Hematopoietic multipotent progenitor cell treated with erythropoietin and hydrocortisone succinate and interleukin-3 and kit ligand, for 8 days (in vitro differentiated cells): ENCODE measurements around the gene BTBD7.
A peak's percentile ranks its signal among the peaks of the same experiment; 100 is the strongest.
"Not testable (repeated sequence)": the region's sequence is repeated elsewhere in the genome, so short reads cannot be mapped to it uniquely, and the experiment has no call there.

Experiments used
- DNase-seq: peaks from one replicate; pipeline ENCODE4 v3.0.0-alpha.2; 2015

Gene BTBD7

DNA sequence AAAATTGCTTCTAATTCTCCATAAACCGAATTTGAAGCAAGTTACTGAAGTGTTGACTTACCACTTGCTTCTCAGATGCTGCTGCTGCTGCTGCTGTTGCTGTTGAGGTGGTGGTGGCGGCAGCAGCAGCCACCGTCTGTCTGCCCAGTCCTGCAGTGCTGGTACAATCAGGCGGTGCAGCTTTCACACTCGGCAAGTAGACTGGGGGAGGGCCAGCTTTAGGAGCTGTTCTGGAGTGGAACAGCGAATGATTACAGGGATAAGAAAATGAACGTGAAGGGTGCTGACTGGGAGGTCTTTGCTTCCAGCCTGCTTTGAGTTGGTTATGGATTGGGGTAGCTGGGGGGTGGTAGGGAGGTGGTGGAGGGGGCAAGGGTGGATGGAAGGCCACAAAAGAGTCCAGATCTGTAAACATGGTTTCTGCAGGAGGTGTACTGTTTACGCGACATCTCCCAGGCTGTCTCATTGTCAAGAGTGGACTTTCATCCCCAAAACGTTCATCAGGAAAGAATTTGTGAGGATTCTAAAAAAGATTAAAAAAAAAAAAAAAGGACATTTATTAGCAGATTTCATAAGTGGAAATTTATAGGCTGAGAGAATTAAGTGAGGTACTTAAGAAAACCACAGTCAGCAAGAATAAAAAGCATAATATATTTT is 86.9 kb downstream of the BTBD7 start:
- DNase-seq: no peak

DNA sequence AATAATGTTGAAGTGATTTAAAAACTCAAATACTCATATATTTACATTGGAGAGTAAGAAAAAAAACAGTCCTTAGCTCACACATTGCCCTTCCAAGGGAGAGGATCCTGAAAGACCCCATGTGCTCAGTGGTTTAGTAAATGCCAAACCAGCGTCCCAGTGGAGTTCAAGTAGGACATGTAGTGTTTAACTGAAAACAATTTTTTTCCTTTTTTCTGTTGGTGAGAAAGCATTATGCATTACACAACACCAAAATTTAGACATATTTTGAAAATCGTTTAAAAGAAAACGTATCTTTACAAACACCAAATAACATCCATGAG is 92.2 kb downstream of the BTBD7 start:
- DNase-seq: no peak

DNA sequence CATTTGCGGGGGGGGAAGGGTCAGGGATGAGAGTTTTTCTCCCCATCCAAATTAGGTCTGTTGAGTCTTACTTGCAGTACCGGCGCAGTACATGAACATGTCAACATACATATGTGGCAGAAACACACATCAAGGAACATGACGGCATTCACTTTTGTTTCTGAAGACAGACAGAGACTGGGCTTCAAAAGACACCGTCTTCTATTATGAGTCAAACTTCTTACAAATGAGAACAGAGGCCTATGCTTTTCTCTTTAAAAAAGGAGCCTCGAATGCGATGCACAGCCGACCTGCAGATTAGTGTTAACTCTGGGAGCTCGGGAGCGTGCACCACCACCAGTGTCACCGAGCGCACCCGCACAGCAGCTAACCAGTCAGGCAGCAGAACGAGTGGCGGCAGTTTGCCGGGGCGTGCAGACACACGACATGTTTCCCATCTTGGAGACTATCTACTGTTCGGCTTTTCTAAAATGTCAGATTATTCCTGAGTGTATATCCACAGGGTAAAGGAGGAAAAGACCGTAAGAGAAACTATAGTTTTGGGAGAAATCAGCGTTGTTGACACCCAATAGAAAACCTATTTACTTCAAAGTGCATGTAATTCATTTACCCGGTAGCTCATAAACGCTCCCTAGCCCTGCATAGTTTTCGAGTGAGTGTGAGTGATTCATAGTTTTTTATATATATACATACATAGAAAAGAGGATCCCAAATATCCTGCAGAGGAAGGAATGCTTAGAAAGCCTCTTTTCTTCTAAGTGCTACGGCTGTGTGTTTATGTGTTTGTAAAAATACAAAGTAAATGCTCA is 92.8 kb downstream of the BTBD7 start:
- DNase-seq: no peak

DNA sequence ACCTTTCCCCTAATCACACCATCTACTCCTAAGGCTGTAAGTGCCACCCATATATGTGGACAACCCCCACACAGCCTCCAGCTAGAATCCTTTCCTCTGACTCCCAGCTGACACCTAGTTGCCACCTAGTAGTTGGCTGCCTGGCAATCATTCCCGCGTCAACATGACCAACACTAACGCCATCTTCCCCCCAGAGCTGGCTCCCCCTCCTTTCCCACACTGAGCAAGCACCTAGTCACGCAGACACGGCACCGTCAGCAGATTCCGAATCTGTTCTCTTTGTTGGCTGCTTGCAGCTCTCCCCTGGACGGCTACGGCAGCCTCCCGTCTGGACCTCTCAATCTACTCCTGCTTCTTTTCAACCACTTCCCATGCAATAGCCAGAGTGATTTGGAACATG is 98.0 kb downstream of the BTBD7 start:
- no peak for DNase-seq

DNA sequence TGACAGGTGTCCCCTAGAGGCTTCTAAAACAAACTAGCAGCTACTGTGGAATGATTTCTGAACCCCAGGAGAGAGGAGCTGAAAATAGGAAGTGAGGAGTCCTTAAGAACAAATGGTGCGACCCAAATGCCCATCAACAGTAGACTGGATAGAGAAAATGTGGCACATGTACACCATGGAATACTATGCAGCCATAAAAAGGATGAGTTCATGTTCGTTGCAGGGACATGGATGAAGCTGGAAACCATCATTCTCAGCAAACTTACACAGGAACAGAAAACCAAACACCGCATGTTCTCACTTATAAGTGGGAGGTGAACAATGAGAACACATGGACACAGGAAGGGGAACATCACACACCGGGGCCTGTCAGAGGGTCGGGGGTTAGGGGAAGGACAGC is 99.8 kb downstream of the BTBD7 start:
- DNase-seq: not testable (repeated sequence)

DNA sequence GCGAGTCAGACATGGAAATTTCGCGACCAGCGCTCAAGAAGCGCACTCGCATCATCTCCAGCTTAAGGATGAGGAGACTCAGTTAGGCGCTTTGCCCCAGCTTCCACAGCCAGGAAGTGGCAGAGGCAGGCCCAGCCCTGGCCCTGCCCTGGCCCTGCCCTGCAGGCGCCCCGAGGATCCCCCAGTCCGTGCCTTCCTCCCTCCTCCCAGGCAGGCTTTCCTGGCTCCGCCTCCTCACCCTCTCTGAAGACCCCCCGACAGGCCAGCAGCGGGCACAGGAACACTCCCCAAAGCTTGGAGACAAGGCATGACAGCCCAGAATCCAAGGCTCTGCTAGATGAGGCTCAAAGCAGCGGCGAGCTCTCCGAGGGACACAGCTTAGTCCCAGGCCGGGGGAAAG is 100.7 kb downstream of the BTBD7 start:
- no peak for DNase-seq

DNA sequence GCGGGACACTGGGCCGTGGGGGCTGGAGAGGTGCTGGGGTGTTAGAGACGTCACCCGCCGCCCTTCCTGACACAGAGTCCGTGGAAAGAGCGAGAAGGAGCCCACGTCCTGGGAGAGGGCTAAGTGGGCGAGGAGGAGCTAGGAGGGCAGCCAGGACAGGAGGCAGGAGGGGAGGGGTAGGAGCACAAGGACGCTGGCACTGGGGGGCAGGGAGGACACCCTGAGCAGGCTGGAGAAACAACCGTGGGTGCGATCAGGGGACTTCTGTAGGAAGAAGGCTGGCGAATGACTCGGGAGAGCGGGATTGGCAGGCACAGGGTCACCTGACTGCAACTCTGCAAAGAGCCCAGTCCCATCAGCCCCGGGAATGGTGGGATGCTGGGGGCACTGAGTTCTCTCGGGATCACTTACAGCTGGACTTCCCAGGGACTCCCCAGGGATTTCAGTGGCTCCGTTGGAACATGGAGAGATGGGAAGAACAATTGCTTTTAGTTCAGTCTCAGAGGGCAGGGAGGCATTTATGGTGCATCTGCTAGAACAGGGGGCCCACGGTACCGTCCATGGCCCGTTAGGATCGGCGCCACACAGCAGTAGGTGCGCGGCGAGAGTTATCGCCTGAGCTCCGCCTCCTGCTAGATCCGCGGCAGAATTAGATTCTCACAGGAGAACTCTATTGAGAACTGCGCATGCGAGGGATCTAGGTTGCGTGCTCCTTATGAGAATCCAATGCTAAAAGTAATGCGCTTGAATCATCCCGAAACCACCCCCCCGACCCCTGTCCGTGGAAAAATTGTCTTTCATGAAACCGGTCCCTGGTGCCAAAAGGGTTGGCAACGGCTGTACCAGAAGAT is 101.5 kb downstream of the BTBD7 start:
- no peak for DNase-seq

DNA sequence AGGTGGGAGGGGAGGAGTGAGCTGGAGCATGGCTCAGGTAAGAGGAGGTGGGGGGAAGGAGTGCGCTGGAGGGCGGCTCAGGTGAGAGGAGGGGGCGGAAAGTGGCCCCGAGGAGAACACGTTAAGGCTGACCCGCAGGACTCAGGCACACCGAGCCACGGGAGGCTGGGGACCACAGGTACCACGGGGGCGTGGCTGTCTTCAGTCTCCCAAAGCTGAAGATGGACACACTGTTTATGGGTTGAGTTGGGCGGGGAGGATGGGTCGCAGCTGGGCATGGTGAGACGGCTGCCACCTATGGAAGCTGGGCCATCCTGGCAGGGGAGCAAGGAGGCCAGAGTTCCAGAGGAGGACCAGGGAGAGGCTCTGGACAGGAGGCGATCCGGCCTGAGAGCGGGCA is 102.3 kb downstream of the BTBD7 start:
- no peak for DNase-seq

DNA sequence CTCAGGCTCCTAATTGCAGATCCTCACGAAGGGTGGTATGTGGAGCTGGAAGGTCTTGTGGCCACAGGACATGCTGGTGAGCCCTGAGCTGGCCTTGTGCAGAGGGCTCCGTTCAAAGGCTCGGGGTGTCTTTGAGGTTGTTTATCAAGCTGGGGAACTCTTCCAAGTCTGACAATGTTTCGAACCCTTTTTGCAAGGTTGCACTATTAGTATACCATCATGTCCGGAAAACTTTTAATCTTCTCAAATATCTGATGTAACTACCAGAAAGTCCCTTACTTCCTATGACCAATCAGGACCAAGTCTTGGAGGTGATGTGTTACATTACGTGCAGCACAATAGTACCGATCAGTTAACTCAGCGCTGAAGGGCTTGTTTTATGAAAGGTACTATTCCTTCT is 104.3 kb downstream of the BTBD7 start:
- no peak for DNase-seq

DNA sequence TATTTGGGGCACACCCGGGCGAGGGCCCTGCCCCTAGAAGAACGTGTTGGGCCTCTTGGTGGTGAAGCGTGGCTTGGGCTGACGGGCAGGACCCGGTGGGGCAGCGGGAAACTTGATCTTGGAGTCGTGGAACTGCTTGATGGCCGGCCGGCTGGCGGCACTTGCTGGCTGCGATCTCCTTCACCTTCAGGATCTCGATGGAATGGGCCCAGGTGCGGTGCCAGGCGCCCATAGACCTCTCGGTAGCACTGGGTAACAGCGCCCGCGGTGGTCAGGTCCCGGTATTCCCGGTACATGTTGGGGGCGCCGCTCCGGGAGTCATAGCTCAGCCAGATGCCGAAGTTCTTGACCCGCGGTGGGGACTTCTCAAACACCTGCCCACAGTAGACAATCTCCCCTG is 109.3 kb downstream of the BTBD7 start:
- DNase-seq: no peak

DNA sequence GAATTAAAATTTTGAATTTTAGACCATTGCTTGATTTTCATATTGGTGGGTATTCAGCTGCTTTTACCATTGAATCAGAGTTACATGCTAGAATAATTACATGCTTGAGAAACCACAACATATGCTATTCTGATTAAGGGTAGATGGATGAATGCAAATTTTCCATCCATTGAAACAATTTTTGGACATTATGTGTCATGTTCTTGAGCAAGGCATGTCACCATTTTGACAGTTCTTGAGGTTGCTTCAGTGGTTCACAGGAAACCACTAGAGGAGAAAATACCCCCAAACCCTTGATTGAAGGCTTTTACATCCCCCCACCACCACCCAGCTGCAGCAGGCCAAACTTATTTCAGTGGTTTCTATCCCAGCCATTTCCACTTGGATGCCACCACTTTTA is 112.3 kb downstream of the BTBD7 start:
- no peak for DNase-seq

DNA sequence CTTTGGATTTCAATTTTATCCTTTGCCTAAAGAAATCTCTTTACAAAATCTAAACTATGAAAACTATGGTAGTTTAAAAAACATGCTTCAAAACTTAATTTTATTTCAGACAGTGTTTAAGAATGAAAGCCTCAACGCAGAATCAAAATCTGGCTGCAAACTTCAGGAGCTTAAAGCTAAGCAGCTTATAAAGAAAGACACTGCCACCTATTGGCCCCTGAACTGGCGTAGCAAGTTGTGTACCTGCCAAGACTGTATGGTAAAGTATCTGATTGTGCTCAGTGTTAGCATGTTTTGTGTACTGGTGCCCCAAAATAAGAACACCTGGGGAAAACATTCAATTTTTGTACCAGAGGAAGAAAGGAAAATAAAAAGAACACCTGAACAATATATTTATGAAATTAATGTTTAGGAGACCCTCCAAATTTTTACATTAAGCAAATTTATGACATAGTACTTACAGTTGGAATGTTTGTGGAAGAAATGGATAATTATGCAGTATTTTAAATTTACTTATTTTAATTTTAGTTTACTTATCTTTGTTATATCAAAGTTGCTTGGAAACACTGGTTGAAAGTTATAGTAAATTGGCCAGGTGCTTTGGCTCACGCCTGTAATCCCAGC is 113.6 kb downstream of the BTBD7 start:
- peak; percentile 77 for DNase-seq

DNA sequence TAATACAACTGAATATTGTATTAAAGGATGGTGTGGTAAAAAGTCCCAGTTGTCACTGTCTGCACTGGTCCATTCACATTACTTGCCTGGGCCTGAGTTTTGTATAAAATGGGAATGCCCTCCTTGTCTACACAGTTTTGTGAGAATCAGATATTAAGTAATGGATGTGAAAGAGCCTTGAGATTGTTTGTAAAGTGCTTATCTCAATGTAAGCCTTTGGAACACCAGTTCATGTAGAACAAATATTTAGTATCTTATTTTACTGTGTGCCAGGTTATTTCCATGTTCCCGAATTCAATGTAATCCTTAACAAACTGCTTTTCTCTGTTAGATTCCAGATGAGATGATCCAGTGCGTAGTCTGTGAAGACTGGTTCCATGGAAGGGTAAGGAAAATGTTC is 118.2 kb downstream of the BTBD7 start:
- DNase-seq: no peak

DNA sequence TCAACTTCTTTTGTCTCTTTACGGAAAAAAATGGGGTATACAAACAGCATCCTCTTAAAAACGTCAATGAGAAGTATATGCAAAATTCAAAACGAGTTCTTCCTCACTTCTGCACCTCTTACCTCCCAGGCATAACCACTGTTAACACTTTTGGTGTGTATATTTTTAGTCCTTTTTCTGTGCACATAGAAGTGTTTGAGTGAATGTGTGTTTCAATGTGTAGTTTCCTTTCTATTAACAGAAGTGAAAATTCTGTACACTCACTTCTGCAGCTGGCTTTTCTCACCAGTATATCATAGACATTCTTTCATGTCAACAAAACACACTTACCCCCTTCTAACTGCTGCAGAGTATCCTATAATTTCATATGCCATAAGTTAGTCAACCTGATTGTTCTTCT is 120.4 kb downstream of the BTBD7 start:
- DNase-seq: no peak

DNA sequence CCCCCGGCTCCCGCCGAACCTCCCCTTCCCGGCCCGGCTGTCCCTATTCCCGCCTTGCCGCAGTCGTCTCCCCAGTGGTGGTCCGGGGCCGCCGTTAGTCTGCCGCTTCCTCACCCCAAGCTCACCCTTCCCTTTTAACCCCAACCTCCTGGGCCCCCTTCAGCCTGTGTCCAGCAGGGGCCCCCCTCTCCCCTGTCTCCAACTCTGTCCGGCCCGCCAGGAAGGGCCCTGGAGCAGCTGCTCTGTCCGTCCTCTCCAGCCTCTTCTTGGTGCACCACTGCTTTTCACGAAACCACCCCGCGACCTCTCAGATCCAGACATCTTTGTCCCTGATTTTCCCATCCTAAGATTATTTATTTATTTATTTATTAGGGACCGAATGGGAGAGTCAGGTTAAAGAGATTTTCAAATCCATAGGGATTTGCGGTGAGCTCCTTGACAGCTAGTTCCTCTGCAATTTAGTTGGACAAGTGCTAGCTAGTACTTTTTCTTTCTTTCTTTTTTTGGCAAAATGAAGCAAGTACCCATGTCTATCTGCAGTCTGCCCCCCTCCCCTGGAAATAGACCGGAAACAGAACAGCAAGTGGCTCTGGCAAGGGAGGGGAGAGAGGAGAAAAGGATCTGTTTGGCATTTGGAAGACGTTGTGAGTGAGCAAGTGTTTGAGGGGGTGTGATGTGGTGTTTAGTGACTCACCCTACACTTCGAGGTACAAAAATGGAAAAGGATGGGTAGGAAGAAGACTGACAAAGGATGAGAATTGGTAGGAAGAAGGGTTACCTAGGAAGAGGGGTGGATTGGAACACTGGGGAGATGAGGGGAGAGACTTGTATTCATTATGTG is 125.1 kb downstream of the BTBD7 start:
- peak; percentile 61 for DNase-seq

DNA sequence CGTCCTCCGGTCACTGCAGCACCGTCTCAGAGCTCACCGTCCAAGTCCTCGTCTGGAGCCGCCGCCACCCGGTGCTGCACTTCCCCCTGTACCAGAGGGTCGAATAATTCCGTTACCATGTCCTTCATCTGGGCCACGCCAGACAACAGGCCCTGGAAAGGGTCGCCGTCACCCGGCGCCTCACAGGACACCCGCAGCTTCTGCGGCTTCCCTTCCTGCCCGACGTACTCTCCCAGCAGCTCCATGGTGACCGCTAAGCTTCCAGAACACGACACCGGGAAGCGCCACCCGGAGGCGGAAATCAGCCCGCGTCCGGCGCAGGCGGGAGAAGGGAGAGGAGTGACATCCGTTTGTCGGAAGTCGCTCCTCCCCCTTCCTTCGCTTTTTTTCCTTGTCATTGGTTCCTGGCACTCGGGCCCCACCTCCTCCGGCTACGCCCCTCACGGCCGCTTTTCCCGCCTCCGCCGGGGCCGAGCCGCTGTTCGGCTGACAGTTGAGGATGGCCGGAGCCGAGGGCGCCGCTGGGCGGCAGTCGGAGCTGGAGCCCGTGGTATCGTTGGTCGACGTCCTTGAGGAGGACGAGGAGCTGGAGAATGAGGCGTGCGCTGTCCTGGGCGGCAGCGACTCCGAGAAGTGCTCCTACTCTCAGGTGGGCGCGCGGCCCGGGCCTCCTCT is 125.9 kb downstream of the BTBD7 start, which contains the start of the genes GON7 and UBR7:
Gene GON7, minus strand, starts transcription at position 273 of the 675 bp plus-strand sequence. Its CDS starts 28 bp downstream, at position 245.
Gene UBR7, plus strand, starts transcription at position 464 of the 675 bp plus-strand sequence. Its CDS starts 36 bp downstream, at position 500.
- peak; percentile 98 for DNase-seq

DNA sequence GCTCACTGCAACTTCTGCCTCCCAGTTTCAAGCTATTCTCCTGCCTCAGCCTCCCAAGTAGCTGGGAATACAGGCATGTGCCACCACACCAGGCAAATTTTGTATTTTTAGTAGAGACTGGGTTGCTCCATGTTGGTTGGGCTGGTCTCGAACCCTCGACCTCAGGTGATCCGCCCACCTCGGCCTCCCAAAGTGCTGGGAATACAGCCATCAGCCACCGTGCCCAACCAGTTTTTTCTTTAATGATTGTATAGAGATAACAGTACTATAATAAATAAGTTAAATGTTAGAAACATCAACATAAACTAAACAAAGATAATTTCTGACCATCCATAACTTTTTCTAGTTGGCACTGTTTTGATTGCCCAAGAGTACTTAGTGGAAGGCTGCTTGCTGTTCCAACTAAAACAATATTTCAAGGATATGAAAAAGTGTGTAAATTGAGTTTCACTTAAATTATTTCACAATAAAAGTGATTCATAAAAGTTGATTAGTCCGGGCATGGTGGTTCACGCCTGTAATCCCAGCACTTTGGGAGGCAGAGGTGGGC is 131.6 kb downstream of the BTBD7 start:
- DNase-seq: peak; percentile 13

DNA sequence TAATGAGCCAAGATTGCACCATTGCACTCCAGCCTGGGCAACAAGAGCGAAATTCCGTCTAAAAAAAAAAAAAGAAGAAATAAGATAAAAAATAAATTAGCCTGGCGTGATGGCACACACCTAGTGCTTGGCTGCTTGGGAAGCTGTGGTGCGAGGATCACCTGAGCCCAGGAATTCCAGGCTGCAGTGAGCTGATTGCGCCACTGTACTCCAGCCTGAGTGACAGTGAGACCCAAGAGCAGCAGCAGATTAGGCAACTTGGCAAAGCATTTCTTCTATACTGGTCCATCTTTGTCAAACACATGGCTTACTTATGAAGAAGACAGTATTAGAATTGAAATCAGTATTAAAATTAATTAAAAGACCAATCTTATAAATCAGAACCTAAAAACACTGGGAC is 132.3 kb downstream of the BTBD7 start:
- DNase-seq: no peak

DNA sequence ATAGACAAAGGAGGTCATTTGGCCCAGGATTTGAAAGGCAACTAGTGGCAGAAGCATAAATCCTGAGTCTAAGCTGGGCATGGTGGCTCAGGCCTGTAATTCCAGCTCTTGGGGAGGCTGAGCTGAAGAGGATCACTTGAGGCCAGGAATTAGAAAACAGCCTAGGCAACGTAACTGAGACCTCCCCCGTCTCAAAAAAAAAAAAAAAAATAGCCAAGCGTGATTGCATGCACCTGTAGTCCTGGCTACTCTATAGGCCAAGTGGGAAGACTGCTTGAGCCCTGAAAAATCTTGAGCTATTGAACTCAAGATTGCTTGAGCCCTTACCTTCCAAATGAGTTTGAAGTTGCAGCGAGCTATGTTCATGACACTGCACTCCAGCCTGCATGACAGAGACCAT is 133.8 kb downstream of the BTBD7 start:
- no peak for DNase-seq

DNA sequence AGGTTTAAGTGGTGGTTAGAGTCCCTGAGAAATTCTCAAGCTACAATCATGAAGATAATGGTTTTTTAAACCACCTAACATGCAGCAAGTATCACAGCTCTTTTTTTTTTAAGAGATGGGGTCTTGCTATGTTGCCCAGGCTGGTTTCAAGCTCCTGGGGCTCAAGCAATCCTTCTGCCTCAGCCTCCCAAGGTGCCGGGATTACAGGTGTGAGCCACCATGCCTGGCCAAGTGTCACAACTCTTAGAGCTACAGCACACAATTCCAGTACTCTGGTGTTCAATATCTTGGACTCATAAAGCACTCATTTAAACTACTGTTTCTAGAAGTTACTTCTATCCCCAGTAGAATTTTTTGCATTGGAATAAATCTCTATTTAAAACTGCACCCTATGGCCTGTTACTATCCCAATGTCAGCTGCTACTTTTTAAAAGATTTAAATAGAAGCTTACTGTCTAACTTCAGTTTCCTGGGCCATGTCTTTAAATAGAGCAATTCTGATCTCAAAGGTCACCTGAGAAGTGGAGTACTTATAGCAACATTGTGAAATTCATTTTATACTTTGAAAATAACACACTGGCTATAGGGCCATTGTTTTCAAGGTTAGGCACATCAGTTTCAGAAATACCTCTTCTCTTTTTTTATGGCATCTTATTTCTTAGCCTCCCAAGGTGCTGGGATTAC is 137.4 kb downstream of the BTBD7 start:
- DNase-seq: no peak
